HG03521 (cell line): ENCODE results near the gene LRRC34.
A peak's percentile ranks its signal among the peaks of the same experiment; 100 is the strongest.

Experiments used
- ATAC-seq: cut with Tn5 transposase; IDR thresholded peaks from one replicate; pipeline ENCODE4 v1.9.1; 2021; ENCODE audit warnings: mild to moderate bottlenecking, moderate library complexity; ENCODE audit not compliant: unreplicated experiment

LRRC34 gene

DNA sequence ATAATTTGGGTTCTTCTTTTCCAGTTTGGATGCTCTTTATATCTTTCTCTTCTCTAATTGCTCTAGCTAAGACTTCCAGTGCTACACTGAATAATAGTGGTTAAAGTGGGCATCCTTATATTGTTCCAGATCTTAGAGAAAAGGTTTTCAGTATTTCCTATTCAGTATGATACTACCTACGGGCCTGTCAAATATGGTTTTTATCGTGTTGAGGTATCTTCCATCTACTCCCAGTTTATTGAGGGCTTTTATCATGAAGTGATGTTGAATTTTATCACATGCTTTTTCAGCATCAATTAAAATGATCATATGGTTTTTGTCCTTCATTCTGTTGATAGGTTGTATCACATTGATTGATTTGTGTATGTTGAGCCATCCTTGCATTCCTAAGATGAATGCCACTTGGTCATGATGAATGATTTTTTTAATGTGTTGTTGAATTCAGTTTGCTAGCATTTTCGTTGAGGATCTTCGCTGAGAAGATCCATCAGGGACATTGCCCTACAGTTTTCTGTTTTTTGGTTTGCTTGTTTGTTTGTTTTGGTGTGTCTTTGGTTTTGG, 3.0 kb upstream of the LRRC34 start:
- no peak for ATAC-seq

DNA sequence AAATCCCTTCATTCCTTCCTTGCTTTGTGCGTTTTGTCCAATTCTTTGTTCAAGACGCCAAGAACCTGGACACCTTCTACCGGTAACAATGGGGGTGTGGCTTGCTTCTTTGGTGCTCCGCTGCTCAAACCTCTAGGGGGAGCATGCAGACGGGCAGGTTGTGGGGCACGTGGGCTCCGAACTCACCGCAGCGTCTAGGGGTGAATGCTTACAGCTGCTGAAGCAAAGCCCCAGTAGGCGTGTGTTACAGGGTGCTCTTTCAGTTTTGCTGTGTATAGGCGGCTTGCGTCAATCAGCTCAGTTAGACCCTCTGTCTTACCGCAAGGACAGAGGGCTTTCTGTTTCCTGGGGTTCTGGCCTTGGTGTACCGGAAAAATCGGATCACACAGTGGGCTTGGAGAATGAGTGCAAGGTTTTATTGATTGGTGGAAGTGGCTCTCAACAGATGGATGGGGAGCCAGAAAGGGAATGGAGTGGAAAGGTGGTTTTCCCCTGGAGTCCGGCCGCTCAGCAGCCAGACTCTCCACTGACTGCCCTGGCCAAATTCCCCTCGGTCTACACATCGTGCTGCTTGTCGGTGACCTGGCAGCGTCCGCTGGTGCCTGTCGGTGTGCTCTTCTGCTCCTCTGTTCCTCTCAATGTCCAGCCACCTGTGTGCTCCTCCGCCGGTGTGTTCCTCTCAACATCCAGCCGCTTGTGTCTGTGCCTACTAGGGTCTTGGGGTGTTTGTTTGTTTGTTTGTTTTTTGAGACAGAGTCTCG, 1.2 kb upstream of the LRRC34 start:
- ATAC-seq: peak; percentile 91

DNA sequence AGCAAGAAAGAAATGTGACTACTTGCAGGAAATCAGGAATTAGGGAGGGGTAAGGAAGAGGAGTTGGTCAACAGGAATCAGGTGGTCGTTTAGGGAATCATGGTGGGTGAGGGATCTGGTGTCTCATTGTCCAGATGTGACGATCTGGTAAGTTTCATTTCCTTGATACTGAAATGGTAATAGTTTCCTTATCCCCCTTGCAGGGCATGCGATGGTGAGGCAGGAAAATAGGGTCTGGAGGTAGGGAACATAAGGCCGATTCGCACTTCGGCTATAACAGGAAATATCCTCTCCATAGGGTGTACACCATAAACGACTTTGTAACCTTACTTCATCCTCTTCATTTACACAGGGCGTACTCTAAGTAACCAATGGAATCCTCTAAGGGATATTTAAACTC, 574 bp upstream of the LRRC34 start:
- ATAC-seq: no peak

DNA sequence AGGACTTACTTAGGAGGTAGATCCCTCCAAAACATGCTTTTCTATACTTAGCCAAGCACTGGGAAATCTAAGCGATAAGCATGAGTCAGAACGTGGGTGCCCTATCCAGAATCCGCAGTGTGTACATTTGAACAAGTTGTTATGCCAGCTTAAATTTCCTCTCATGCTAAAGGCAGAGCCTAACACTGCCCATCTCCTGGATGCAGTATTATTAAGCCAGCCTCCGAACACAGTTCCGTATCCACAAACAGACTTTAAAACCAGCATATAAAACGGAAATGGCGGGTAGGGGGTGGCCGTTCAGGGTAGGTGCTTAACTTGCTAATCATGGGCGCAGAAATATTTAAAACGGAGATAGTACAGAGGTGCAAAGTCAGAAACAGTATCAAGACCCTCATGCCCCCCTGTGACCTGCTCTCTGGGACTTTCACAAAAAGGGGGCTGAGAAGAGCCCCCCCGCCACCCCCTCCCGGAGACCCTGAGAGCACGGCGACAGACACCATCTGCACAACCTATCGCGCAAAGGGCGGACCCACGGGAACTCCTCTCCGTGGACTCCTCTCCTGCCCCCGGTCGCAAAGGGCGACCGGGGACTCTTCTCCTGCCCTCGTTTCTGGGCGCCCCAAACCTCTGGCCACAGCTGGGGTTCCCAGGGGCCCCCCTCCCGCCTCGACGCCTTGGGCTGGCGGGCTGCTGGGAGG, 923 bp downstream of the LRRC34 start:
- peak; percentile 4 for ATAC-seq

DNA sequence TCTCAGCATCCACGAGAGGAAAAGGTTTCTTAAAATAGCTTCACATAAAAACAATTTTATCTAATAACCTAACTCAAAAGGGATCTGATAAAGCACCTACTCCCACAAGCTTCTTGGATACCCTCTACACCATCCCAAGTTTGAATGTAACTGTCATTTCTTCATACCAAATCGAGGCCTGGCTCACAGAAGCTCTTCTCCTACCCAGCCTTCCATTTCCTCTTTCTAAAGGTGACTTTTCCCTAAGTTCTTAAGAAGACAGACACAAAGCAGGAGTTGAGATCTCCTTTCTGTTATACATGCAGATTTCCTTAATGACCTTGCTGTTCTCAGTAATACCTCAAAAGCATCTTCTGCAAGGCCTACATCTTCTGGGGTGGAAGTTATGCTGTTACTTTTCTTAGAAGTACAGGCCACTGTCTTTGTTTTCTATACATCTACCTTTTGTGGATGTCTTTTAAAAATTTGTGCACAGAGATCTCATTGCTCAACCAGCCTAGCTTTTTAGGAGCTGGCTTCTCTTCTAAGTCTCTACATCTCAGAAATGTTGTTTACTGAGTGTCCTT, 3.4 kb downstream of the LRRC34 start:
- no peak for ATAC-seq

DNA sequence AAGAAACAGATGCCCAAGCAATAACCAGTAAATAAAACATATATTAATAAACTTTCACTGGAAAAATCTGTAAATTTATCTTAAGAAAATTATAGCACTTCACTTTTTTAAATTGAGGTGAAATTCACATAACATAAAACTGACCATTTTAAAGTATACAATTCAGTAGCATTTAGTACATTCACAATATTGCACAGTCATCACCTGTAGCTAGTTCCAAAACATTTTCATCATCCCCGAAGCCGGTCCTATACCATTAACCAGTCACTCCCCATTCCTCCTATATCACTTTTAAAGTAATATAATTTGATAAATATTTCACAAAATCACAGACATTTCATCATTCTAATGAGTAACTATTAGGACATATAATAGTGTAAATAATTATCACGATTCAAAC, 8.0 kb downstream of the LRRC34 start:
- no peak for ATAC-seq

DNA sequence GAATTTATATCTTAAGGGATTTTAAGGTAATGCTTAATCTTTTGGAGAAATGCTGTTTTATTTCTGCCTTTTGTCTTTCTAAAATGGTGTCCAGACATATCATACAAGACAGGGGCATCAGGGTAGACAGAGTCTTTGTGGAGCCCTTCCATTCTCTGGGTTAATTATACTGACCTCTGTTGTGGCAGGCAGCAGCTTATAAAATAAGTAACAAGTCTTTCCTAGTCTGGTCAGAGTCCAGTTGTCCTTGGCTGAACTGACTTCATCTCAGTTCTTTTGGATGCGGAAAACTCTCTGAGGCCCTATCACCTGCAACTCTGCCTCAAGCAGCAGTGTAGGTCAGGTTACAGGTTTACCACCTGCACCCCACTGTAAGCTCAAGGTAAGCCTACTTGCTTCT, 20.3 kb downstream of the LRRC34 start:
- ATAC-seq: no peak

DNA sequence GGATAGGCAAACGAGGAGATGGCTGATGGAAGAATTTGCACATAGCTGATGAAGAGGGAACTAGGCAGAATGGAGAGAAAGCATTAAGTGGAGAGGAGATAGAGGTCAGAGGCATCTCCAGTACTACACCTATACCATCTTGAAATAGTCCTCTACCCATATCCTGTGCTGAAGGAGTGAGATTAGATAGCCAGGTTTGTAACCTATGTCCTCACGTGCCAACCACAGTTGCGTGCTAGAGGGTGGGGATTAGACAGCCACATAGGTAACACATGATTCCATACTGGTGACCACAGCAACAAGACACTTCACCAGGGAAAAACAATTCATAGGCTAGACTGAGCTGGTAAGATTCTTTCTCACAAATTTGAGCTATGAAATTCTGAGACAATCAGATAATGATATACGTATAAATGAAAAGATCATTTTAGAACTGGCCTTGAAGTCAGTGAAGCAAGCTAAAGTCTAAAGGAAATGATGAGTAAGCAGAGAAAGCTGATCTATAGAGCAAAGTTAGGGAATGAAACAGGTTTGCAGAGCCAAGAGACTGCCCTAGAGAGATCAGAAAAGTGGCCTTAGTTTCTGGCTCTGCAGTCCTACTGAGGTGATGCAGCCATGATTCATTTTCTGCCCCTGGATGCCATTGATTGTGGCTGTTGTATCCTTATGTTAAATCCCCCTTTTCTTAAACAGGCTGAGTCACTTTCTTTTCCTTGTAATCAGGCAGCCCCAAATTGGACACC, 21.8 kb downstream of the LRRC34 start:
- ATAC-seq: no peak

DNA sequence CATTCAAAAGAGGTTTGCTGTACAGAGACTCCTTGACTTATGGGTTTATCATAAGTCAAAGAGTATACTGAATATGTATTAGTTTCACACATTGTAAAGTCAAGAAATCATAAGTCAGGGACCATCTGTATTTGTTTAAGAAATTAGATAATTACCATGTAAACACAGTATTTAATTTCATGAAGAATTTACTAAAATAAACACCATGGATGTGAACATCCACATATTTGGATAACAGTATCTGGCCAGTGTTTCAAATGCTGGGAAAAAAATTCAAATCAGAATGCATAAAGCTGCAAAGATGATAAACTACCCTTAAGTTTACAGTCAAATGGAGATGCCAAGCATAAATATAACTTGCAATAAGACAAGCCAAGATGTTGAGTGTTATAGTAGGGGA, 22.5 kb downstream of the LRRC34 start:
- ATAC-seq: no peak

DNA sequence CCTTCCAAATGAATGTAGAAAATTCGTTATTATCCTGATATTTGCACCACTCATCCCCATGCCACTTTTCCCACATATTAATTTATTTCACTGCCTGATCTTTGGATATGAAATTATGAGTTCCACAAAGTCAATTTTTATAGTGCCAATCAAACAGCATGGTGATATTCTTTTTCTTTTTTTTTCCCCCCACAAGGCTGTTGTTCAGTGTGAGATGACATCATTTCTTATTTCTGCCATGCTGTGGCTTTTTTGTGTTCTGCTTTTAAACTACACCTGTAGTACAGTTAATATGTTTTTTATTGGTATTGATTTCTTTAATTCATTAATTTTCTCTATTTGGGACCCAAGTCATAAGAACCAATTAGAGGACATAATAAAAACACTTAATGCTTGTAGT, 24.9 kb downstream of the LRRC34 start:
- no peak for ATAC-seq

DNA sequence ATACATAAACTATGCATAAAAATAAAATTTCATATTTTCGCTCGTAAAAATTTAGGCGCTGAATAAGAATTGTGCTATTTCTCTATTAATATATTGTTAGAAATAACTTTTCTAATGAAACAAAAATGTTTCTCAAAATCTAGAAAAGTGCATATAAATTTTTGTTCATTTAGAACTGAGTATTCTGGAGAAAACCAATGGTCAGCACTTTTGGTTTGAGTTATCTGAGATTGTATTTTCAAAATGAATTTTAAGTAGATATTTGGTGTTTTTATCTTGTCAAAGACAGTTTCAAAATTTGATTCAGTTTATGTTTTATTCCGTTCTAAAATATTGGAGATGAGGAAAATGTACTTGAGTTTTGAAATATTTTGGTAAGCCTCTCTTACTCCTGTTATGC, 25.6 kb downstream of the LRRC34 start:
- no peak for ATAC-seq

DNA sequence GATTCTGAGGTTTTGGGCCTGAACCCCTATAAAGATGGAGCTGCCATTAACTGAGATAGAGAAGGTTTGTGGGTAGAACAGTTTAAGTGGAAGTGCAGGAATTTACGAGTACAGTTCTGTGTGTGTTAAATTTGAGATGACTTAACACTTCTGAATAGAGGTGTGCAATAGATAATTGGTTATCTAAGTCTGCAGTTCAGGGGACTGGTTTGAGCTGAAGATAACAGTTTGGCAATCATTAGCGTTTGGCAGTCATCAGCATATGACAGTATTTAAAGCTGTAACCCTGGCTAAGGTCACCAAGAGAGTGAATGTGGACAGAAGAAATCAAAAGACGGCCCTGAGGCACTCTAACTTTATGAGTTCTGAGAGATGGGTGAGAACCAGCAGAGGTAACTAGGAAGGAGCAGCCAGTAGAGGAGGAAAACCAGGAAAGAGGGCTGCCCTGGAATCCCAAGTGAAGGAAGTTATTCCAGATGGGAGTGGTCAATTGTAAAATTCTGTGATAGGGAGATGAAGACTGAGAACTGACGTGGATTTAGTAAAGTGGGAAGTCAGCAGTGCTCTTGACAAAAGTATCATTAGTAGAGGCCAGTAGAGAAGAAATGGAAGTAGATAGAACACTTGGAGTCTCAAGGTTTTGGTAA, 31.4 kb downstream of the LRRC34 start:
- ATAC-seq: no peak

DNA sequence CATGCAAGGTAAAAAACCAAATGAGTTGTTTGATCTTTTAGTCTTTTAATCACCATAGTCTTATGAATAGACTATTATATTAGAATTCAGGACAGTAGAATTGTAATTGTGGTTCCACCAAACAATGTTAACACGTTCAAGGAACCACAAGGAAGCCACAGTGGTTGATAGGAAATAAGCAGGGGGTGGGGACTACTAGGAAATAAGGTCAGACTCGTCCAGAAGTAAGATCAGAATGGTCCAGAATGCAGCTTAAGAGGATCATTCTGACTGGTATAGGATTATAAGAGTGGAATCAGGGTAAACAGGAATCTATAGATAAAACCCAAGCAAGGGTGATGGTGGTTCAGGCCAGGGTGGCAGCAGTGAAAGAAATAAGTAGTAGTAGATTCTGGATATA, 32.0 kb downstream of the LRRC34 start:
- no peak for ATAC-seq

DNA sequence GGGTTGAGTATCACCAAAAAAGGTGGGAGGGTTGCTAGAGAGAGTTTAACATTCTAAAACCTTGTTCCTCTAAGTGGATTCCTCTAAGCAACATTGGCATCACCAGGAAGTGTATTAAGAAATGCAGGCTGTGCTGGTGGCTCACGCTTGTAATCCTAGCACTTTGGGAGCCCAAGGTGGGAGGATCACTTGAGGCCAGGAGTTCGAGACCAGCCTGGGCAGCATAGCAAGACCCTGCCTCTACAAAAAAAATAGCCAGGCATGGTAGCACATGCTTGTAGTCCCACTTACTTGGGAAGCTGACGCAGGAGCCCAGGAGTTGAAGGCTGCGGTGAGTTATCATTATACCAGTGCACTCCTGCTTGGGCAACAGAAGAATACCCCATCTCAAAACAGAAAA, 34.9 kb downstream of the LRRC34 start:
- ATAC-seq: no peak

DNA sequence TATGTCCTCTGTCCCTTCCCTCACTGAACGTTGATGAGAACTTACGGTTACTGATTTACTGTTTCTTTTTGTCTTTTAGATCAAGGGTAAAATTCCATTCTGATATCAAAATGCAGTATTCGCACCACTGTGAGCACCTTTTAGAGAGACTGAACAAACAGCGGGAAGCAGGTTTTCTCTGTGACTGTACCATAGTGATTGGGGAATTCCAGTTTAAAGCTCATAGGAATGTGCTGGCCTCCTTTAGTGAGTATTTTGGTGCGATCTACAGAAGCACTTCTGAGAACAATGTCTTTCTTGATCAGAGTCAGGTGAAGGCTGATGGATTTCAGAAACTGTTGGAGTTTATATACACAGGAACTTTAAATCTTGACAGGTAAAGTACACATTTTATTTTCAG, 38.5 kb downstream of the LRRC34 start:
- no peak for ATAC-seq

DNA sequence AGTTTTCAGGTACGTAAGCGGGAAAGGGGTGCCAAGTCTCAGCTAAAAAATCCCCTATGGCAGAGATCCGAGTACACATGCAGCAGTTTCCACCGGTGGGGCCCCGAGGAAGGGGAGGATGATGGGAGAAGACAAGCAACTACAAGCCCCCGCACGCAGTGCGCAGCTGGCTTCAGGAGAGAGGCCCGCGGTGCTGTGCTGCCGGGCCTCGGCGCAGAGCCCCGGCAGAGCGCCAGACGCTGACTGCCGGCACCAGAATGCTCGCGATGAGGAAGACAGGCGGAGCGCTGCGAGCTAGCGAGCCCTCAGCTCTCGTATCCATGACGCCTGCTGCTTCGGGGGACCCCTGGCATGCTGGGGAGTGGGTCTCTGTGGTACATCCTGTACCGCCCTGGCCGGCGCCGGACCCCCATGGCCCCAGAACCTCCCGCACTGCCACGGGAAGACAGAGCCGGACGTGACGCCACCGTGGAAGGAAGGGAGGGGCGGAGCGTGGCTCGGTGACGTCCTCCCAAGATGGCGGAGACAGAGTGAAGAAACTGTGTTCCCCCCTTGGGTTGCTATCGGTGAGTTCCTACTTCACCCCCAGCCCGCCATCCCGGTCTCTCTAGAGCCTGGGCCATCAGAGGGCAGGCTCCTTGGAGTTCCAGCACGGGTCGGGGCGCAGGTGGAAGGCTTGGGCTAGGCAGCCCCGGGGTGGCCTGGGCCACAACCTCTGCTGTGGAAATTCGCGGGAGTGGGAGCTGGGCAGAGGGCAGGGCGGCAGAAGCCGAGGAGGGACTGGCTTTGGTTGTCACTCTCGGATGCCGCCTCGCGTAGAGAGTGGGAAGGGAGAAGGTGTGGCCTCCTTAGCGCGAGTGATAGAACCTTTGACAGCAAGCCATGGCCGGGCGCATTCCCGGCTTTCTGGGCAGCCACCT, 39.5 kb downstream of the LRRC34 start, which contains the start of gene MYNN:
TSS of gene MYNN (plus strand) at position 500 of the 920 bp plus-strand sequence. CDS start 900 bp downstream, outside the sequence.
- peak; percentile 83 for ATAC-seq

DNA sequence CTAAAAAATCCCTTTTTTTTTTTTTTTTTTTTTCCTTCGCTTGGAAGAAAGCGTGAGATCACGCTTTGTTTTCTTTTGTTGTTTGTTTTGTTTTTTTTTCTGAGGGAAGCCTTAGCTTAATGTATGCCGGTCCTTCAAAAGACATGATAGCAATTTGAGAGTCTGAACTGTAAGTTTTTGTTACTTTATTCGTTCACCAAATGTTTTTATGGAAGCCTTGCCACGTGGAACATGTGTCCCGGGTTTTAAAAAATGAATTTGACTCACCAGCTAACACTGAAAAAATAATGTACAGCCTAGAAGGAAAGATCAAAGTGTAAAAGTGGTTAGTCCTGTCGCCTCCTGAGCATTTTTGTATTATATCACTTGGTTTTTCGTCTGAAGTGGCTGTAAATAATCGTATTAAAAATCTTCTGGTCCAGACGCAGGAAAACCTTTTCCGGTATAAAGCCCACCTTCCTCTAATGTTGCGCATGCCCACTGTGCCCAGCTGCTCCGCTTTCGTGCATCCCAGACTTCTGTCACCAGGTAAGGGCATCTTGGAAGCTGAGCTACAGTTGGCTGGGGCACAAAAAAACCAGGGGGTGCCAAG, 40.3 kb downstream of the LRRC34 start:
- ATAC-seq: peak; percentile 5

DNA sequence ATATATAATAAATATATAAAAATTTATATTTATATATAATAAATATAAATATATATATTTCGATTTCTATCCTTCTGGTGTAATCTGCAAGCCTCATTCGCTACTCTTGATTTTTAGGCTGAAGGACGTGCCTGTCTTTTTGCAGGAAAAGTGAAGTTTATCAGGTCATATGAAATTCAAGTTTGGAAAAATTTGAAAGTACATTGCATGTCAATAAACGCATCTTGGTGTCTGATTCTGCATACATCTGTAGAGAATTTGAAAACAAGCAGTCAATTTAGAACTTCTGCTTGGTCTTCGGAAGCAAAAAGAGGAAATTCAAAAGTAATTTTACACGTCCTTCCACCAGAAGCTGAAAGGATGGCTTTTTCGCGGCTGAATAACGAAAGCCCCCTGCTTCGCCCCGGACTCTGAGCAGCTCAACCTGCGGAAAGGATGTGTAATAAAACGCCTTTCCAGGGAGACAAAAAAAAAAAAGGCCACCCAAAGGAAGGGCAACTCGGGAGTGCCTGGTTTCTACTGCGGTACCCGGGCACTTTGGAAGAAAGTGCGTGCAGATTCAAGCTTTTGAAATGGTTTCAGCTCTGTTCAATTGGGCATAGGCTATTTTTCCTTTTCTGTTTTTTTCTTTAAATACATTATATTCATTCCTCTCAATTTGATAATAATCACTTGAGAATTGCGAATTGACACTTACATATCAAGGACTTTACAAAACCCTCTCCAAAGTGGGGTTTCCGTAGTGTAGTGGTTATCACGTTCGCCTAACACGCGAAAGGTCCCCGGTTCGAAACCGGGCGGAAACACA, 41.0 kb downstream of the LRRC34 start:
- ATAC-seq: no peak
